Osteocyte (in vitro differentiated cells): Measurements from ENCODE around the gene ACCSL. TPM values are rescaled to one million over a fixed set of nuclear protein-coding genes. Genes with fewer than 3 reads are reported as not detected.

Source experiments
- DNase-seq: peaks from one replicate; pipeline ENCODE4 v3.0.0; 2021; ENCODE audit warnings: mixed read lengths; ENCODE audit not compliant: unreplicated experiment; ENCODE audit errors: extremely low spot score
- H3K27ac Mint-ChIP-seq: one replicate; pipeline ENCODE4 v1.8.0; 2021; ENCODE audit warnings: mild to moderate bottlenecking, mixed read lengths; ENCODE audit not compliant: unreplicated experiment
- H3K27me3 Mint-ChIP-seq: one replicate; pipeline ENCODE4 v1.8.0; 2021; ENCODE audit warnings: mixed read lengths; ENCODE audit not compliant: unreplicated experiment
- H3K36me3 Mint-ChIP-seq: one replicate; pipeline ENCODE4 v1.8.0; 2021; ENCODE audit warnings: mixed read lengths; ENCODE audit not compliant: unreplicated experiment
- H3K4me1 Mint-ChIP-seq: one replicate; pipeline ENCODE4 v1.8.0; 2021; ENCODE audit warnings: mixed read lengths; ENCODE audit not compliant: unreplicated experiment
- H3K4me3 Mint-ChIP-seq: one replicate; pipeline ENCODE4 v1.8.0; 2021; ENCODE audit warnings: mild to moderate bottlenecking, moderate library complexity, mixed read lengths; ENCODE audit not compliant: unreplicated experiment
- H3K9me3 Mint-ChIP-seq: one replicate; pipeline ENCODE4 v1.8.0; 2021; ENCODE audit warnings: mixed read lengths; ENCODE audit not compliant: unreplicated experiment
- total RNA-seq: library from RNA; stranded (reverse); gene quantifications from 2 replicates; pipeline ENCODE4 v1.2.1, GENCODE V29; 2021
- TF ChIP-seq, protein P1 (sequence below): fragments of 200-600 bp; sonication (generic); IDR thresholded peaks from 2 replicates; pipeline ENCODE4 v1.5.0; 2021; ENCODE audit warnings: antibody characterized with exemption, mild to moderate bottlenecking, moderate library complexity

ACCSL gene
- total RNA-seq, 1 donor from 2014 or later, result not detected

DNA sequence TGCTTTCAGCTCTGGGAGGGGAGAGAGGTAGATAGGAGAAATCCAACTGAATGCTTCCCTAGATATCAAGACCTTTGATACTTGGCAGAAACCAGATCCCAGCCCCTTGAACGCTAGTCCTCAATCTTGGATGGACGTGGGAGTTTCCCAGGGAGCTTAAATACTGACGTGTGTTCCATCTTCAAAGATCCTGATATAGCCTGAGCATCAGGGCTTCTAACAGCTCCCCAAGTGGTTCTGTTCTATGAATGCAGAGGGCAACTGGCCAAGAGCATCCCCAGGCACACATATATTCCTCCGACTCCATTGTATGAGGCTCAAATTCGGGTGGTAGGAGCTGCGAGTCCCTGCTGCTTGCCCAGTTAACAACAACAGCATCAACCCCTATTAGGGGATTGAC, 9.6 kb downstream of the ACCSL start:
- DNase-seq, result no peak
- Mint-ChIP-seq H3K9me3 (no peaks in the 10 kb centered on the region), H3K27ac (no peak overlapping the region), H3K4me1 (no peaks in the 10 kb centered on the region), H3K36me3 (no peaks in the 10 kb centered on the region), H3K27me3 (peaks cover 34% of the 10 kb centered on the region), H3K4me3 (no peak overlapping the region)
- TF ChIP-seq, protein P1, sequence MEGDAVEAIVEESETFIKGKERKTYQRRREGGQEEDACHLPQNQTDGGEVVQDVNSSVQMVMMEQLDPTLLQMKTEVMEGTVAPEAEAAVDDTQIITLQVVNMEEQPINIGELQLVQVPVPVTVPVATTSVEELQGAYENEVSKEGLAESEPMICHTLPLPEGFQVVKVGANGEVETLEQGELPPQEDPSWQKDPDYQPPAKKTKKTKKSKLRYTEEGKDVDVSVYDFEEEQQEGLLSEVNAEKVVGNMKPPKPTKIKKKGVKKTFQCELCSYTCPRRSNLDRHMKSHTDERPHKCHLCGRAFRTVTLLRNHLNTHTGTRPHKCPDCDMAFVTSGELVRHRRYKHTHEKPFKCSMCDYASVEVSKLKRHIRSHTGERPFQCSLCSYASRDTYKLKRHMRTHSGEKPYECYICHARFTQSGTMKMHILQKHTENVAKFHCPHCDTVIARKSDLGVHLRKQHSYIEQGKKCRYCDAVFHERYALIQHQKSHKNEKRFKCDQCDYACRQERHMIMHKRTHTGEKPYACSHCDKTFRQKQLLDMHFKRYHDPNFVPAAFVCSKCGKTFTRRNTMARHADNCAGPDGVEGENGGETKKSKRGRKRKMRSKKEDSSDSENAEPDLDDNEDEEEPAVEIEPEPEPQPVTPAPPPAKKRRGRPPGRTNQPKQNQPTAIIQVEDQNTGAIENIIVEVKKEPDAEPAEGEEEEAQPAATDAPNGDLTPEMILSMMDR, result no peak

DNA sequence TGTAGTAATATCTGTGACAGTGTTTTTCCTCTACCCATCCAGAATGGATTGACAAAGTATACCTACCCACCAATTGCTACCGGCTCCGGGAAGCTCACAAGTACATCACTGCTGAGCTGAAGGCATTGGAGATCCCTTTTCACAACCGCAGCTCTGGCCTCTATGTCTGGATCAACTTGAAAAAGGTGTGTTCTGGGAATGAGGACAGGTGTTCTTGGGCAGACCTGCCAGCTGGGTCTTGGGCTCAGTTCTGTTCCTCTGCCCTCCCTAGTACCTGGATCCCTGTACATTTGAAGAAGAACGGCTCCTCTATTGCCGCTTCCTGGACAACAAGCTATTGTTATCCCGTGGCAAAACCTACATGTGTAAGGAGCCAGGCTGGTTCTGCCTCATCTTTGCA, 10.5 kb downstream of the ACCSL start:
- H3K4me3 Mint-ChIP-seq, result no peak overlapping the region
- no peaks in the 10 kb centered on the region for H3K9me3 Mint-ChIP-seq
- no peaks in the 10 kb centered on the region for H3K36me3 Mint-ChIP-seq
- no peaks in the 10 kb centered on the region for H3K4me1 Mint-ChIP-seq
- H3K27ac Mint-ChIP-seq, result no peak overlapping the region
- H3K27me3 Mint-ChIP-seq, result peaks cover 44% of the 10 kb centered on the region
- TF ChIP-seq, protein P1, result no peak
- DNase-seq, result no peak

DNA sequence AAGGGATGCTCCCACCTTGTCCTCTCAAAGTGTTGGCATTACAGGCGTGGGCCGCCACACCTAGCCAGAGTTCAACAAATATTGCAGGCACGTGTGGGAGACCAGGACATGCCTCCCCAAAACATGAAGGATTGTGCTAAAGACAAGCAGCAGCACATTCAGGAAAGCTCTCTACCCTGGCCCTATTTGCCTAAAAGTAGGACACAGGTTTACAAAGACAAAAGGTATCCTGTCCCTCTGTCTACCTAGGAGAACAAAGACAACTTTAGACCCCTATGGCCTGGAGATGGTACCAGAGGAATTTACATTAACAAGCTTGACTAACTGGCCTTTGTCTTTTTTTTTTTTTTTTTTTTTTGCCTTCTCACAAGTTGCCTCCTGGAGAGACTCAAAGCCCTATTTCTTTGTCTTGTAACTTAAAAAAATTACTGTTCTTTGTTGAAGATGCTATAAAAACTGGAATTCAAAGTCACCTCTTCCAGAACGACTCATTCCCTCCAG, 17.4 kb downstream of the ACCSL start:
- no peak for DNase-seq
- Mint-ChIP-seq H3K27me3 (peaks cover 57% of the 10 kb centered on the region), H3K4me1 (peaks cover 15% of the 10 kb centered on the region), H3K36me3 (no peaks in the 10 kb centered on the region), H3K9me3 (no peaks in the 10 kb centered on the region), H3K27ac (peak overlapping the region; percentile 73), H3K4me3 (no peak overlapping the region)
- TF ChIP-seq, protein P1, result no peak

DNA sequence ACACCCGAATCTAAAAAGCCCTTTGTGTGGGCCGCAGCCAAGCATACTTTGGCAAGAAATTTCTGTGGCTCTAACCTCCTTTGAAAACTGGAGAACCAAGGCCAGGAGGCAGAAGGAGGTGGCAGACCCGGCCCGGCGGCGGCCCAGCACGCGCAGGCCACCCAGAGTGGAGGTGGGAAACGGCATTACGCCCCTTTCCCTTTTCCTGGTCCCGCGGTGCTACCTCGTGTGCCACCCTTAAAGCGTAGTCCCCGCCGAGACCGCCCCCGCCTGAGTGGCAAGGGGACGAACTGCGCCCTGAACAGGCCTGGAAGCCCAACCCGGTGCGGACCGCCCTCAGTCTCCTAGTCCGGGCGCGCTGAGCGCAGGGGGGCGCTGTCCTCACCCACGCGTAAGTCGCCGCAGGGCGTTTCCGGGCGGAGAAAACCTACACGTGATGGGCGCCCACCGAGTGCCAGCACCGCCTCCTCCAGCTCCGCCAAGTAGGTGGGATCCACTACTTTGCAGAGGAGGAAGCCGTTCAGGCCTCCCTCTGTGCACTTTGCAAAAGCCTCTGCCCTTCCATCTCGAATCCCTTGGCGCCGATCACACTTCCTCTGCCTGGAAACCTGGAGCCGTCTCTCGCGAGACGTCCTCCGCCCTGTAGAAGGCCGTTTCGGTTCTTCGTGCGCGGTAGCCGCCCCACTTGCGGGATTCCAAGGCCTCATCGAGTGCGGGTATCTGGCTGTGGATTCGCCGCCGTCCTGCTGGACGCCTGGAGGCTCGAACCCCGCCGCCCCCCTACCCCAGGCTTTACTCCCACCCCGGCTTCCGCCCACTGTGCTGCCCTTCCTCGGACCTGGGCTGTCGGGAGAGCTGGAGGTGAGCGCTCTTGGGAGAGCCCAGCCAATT, 18.3 kb downstream of the ACCSL start, which contains the start of gene ACCS:
Gene ACCS, plus strand, starts transcription at position 430 of the 891 bp plus-strand sequence. CDS start 1,358 bp downstream, outside the sequence.
- peak within 1 kb of the TSS; percentile 69 for H3K4me3 Mint-ChIP-seq
- H3K27ac Mint-ChIP-seq, result peak within 1 kb of the TSS; percentile 73
- peaks cover 15% of the 10 kb centered on the region for H3K4me1 Mint-ChIP-seq
- no peaks in the 10 kb centered on the region for H3K9me3 Mint-ChIP-seq
- peak; percentile 90 for DNase-seq
- H3K27me3 Mint-ChIP-seq, result peaks cover 54% of the 10 kb centered on the region
- TF ChIP-seq, protein P1, result peak; percentile 60
- H3K36me3 Mint-ChIP-seq, result no peaks in the 10 kb centered on the region

DNA sequence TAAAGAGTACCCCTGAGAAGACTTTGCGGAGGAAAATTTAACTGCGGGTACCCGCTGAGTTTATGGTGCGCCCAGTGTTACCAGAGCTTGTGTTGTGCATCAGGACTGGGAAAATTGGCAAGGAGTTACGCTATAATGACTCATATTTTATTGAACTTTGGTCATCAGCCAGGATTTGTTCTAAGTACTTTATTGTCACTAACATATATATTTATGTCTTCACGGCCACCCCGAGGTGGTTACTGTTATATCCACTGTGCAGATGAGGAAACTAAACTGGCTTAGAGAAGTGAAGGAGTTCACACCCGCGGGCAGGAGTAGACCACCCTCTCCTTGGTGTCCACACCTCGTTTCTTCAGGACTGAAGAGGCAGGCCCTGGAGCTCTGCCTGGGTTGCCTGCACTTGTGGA, 19.0 kb downstream of the ACCSL start:
- TF ChIP-seq, protein P1, result no peak
- Mint-ChIP-seq H3K27me3 (peaks cover 49% of the 10 kb centered on the region), H3K27ac (peak overlapping the region; percentile 73), H3K4me1 (peaks cover 15% of the 10 kb centered on the region), H3K9me3 (no peaks in the 10 kb centered on the region), H3K4me3 (peak overlapping the region; percentile 69), H3K36me3 (no peaks in the 10 kb centered on the region)
- DNase-seq, result no peak
